OCI-LY3 (cell line): ENCODE results near the gene TACSTD2.

Experiments used
- EZH2phosphoT487 ChIP-seq: fragments of 200-600 bp; shearing (Covaris generic); IDR thresholded peaks from 2 replicates; pipeline ENCODE4 v1.6.1; 2018; ENCODE audit warnings: antibody characterized with exemption, mixed run types, low read depth
- TF ChIP-seq, protein P1 (sequence below): fragments of 200-600, 300-600 bp; sonication (generic); IDR thresholded peaks from 2 replicates; pipeline ENCODE4 v1.5.1; 2014; ENCODE audit warnings: antibody characterized with exemption, low read length, low read depth

DNA sequence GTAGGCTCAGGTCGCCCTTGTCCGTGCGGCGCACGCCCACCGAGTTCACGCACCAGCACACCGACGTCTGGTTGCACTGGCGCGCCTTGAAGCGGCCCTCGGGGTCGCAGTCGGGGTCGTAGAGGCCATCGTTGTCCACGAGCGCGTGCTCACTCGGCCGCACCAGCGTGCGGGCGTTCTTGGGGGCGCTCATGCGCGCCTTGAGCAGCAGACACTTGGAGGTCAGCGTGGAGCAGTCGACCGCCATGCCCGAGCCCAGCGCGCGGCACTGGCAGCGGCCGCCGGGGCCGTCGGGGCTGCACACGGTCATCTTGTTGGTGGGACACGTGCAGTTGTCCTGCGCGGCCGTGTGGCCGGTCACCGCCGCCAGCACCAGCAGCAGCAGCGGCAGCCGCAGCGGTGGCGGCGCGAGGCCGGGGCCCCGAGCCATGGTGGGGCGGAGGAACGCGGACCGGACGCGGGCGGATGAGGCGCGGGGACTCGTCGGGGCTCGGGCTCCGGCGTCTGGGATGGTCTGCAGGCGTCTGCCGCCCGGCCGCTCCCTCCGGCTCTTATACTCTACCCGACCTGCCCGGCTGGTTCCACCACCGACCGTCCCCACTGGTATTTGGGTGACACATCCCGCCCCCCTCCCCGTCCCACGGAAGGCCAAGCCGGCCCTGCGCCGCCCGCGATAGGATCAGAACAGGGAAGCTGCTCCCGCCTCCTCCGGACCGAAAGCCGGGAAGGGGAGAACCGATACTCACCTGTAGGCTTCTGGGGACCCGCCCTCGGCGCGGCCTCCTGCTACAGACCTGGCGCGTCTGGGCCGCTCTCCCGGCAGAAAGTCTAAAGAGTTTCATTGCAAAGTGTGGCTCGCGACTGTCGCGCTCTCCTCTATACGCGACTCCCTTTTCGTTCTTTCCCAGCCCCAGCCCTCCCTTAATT lies at the start of gene TACSTD2:
- TF ChIP-seq, protein P1, sequence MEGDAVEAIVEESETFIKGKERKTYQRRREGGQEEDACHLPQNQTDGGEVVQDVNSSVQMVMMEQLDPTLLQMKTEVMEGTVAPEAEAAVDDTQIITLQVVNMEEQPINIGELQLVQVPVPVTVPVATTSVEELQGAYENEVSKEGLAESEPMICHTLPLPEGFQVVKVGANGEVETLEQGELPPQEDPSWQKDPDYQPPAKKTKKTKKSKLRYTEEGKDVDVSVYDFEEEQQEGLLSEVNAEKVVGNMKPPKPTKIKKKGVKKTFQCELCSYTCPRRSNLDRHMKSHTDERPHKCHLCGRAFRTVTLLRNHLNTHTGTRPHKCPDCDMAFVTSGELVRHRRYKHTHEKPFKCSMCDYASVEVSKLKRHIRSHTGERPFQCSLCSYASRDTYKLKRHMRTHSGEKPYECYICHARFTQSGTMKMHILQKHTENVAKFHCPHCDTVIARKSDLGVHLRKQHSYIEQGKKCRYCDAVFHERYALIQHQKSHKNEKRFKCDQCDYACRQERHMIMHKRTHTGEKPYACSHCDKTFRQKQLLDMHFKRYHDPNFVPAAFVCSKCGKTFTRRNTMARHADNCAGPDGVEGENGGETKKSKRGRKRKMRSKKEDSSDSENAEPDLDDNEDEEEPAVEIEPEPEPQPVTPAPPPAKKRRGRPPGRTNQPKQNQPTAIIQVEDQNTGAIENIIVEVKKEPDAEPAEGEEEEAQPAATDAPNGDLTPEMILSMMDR: no peak
- no peak for TF ChIP-seq EZH2phosphoT487
